ENCODE measurements around the gene PCYT1B.
"Not testable (repeated sequence)": the region's sequence is repeated elsewhere in the genome, so short reads cannot be mapped to it uniquely, and the experiment has no call there.

PCYT1B gene

GRCh38 chrX:24657671-24658386 lies 10.7 kb upstream of the PCYT1B start:
- peaks cover 12% of the 10 kb centered on the region for H3K4me1 Mint-ChIP-seq
- DNase-seq, result no peak
- H3K36me3 Mint-ChIP-seq (ENCODE audit: low read depth), result no peaks in the 10 kb centered on the region
- no peaks in the 10 kb centered on the region for H3K9me3 Mint-ChIP-seq
- no peaks in the 10 kb centered on the region for H3K27me3 Mint-ChIP-seq (ENCODE audit: low read depth, poor library complexity)
- TF ChIP-seq CTCF (IDR thresholded peaks at IDR 0.05), result no peak
- H3K27ac Mint-ChIP-seq, result no peak overlapping the region
- H3K4me3 Mint-ChIP-seq, result no peak overlapping the region

GRCh38 chrX:24655679-24656078 lies 8.5 kb upstream of the PCYT1B start:
- not testable (repeated sequence) for H3K27ac Mint-ChIP-seq; H3K4me3 Mint-ChIP-seq; H3K36me3 Mint-ChIP-seq (ENCODE audit: low read depth); H3K9me3 Mint-ChIP-seq; DNase-seq; H3K27me3 Mint-ChIP-seq (ENCODE audit: low read depth, poor library complexity)
- H3K4me1 Mint-ChIP-seq, result peaks cover 12% of the 10 kb centered on the region

- no peak for TF ChIP-seq CTCF (IDR thresholded peaks at IDR 0.05)
- H3K4me3 Mint-ChIP-seq, result no peak overlapping the region
- DNase-seq, result no peak
- H3K4me1 Mint-ChIP-seq, result peaks cover 20% of the 10 kb centered on the region
- no peaks in the 10 kb centered on the region for H3K36me3 Mint-ChIP-seq (ENCODE audit: low read depth)
- H3K9me3 Mint-ChIP-seq, result no peaks in the 10 kb centered on the region
- peaks cover 10% of the 10 kb centered on the region for H3K27me3 Mint-ChIP-seq (ENCODE audit: low read depth, poor library complexity)
- H3K27ac Mint-ChIP-seq, result no peak overlapping the region
Observed at GRCh38 chrX:24651783-24652182, 4.6 kb upstream of the PCYT1B start.

- no peaks in the 10 kb centered on the region for H3K9me3 Mint-ChIP-seq
- H3K27ac Mint-ChIP-seq, result no peak overlapping the region
- TF ChIP-seq CTCF (IDR thresholded peaks at IDR 0.05), result no peak
- H3K4me3 Mint-ChIP-seq, result peak overlapping the region; percentile 94
- peaks cover 28% of the 10 kb centered on the region for H3K4me1 Mint-ChIP-seq
- peaks cover 10% of the 10 kb centered on the region for H3K27me3 Mint-ChIP-seq (ENCODE audit: low read depth, poor library complexity)
- H3K36me3 Mint-ChIP-seq (ENCODE audit: low read depth), result no peaks in the 10 kb centered on the region
- no peak for DNase-seq
Observed at GRCh38 chrX:24648495-24648894, 1.3 kb upstream of the PCYT1B start.

GRCh38 chrX:24646745-24647182 lies 383 bp downstream of the PCYT1B start:
- peak; percentile 23 for DNase-seq
- peak overlapping the region; percentile 94 for H3K4me3 Mint-ChIP-seq
- H3K36me3 Mint-ChIP-seq (ENCODE audit: low read depth), result no peaks in the 10 kb centered on the region
- no peak for TF ChIP-seq CTCF (IDR thresholded peaks at IDR 0.05)
- H3K27me3 Mint-ChIP-seq (ENCODE audit: low read depth, poor library complexity), result peaks cover 6% of the 10 kb centered on the region
- H3K9me3 Mint-ChIP-seq, result no peaks in the 10 kb centered on the region
- no peak overlapping the region for H3K27ac Mint-ChIP-seq
- H3K4me1 Mint-ChIP-seq, result peaks cover 23% of the 10 kb centered on the region

- no peak for DNase-seq
- Mint-ChIP-seq H3K36me3 (ENCODE audit: low read depth) (no peaks in the 10 kb centered on the region), H3K27me3 (ENCODE audit: low read depth, poor library complexity) (peaks cover 6% of the 10 kb centered on the region), H3K9me3 (no peaks in the 10 kb centered on the region), H3K4me1 (peaks cover 23% of the 10 kb centered on the region), H3K27ac (no peak overlapping the region), H3K4me3 (peak overlapping the region; percentile 94)
- no peak for TF ChIP-seq CTCF (IDR thresholded peaks at IDR 0.05)
Observed at GRCh38 chrX:24646006-24646405, 1.1 kb downstream of the PCYT1B start.
